B cell (primary cell): ENCODE measurements around the gene EXOSC10.

Experiments
- CTCF ChIP-seq: fragments of 200-600 bp; IDR thresholded peaks from one replicate; pipeline ENCODE4 v1.8.0; 2022; ENCODE audit warnings: antibody characterized with exemption, mild to moderate bottlenecking
- EZH2 ChIP-seq: IDR thresholded peaks from 2 replicates; pipeline ENCODE4 v1.6.1; 2012; ENCODE audit warnings: borderline replicate concordance, low read depth, mild to moderate bottlenecking, moderate library complexity, low read length; ENCODE audit not compliant: insufficient read depth, poor library complexity, severe bottlenecking

GRCh38 chr1:11046270-11046566 is 53.5 kb downstream of the EXOSC10 start:
- TF ChIP-seq CTCF: no peak
- no peak for TF ChIP-seq EZH2
